Memory B cell (primary cell): ENCODE data around the gene SRGAP2B.
"Not testable (repeated sequence)": the region's sequence is repeated elsewhere in the genome, so short reads cannot be mapped to it uniquely, and the experiment has no call there.

Experiments
- ATAC-seq: fragments of 150-1000 bp; cut with Tn5 transposase; 2 replicates; pipeline ENCODE4 v1.10.0; 2021; ENCODE audit warnings: low read depth, mild to moderate bottlenecking, moderate library complexity
- DNase-seq, 2 donors: peaks; one replicate each; pipeline ENCODE4 v3.0.0; 2022; ENCODE audit warnings: low spot score in 2 of 2
- H3K27ac Mint-ChIP-seq: one replicate; pipeline ENCODE4 v1.8.0; 2022; ENCODE audit warnings: mild to moderate bottlenecking, moderate library complexity, mixed read lengths
- H3K27me3 Mint-ChIP-seq: one replicate; pipeline ENCODE4 v1.8.0; 2022; ENCODE audit warnings: mixed read lengths
- H3K36me3 Mint-ChIP-seq: one replicate; pipeline ENCODE4 v1.8.0; 2022; ENCODE audit warnings: mild to moderate bottlenecking, mixed read lengths
- H3K4me1 Mint-ChIP-seq: one replicate; pipeline ENCODE4 v1.8.0; 2022; ENCODE audit warnings: mixed read lengths
- H3K4me3 Mint-ChIP-seq: one replicate; pipeline ENCODE4 v1.8.0; 2022; ENCODE audit warnings: mild to moderate bottlenecking, moderate library complexity, mixed read lengths
- H3K9me3 Mint-ChIP-seq: one replicate; pipeline ENCODE4 v1.8.0; 2022; ENCODE audit warnings: mixed read lengths

SRGAP2B gene

GRCh38 chr1:145036019-145036418 lies 59.1 kb downstream of the SRGAP2B start:
- not testable (repeated sequence) for H3K9me3 Mint-ChIP-seq, H3K36me3 Mint-ChIP-seq, ATAC-seq, H3K4me1 Mint-ChIP-seq, H3K4me3 Mint-ChIP-seq, H3K27me3 Mint-ChIP-seq, H3K27ac Mint-ChIP-seq, DNase-seq

GRCh38 chr1:145033523-145033922 lies 61.6 kb downstream of the SRGAP2B start:
- ATAC-seq, H3K36me3 Mint-ChIP-seq, H3K9me3 Mint-ChIP-seq, H3K4me3 Mint-ChIP-seq, H3K27me3 Mint-ChIP-seq, H3K4me1 Mint-ChIP-seq, H3K27ac Mint-ChIP-seq, DNase-seq: not testable (repeated sequence)

- DNase-seq, H3K27me3 Mint-ChIP-seq, H3K27ac Mint-ChIP-seq, H3K9me3 Mint-ChIP-seq, H3K4me3 Mint-ChIP-seq, H3K4me1 Mint-ChIP-seq, H3K36me3 Mint-ChIP-seq, ATAC-seq: not testable (repeated sequence)
Measured at GRCh38 chr1:145027251-145027650, 67.9 kb downstream of the SRGAP2B start.

GRCh38 chr1:145025286-145025685 lies 69.8 kb downstream of the SRGAP2B start:
- not testable (repeated sequence) for H3K9me3 Mint-ChIP-seq, H3K27me3 Mint-ChIP-seq, ATAC-seq, H3K4me1 Mint-ChIP-seq, H3K4me3 Mint-ChIP-seq, DNase-seq, H3K36me3 Mint-ChIP-seq, H3K27ac Mint-ChIP-seq

- ATAC-seq = peak; percentile 56
- H3K36me3 Mint-ChIP-seq, H3K4me1 Mint-ChIP-seq, H3K27ac Mint-ChIP-seq, H3K4me3 Mint-ChIP-seq, DNase-seq, H3K27me3 Mint-ChIP-seq, H3K9me3 Mint-ChIP-seq: not testable (repeated sequence)
Measured at GRCh38 chr1:145022259-145022658, 72.9 kb downstream of the SRGAP2B start.

GRCh38 chr1:145021749-145022148 lies 73.4 kb downstream of the SRGAP2B start:
- ATAC-seq, H3K36me3 Mint-ChIP-seq, DNase-seq, H3K27ac Mint-ChIP-seq, H3K9me3 Mint-ChIP-seq, H3K4me3 Mint-ChIP-seq, H3K27me3 Mint-ChIP-seq, H3K4me1 Mint-ChIP-seq: not testable (repeated sequence)

GRCh38 chr1:145019709-145020108 lies 75.4 kb downstream of the SRGAP2B start:
- H3K36me3 Mint-ChIP-seq, H3K9me3 Mint-ChIP-seq, H3K27me3 Mint-ChIP-seq, DNase-seq, H3K4me1 Mint-ChIP-seq, H3K27ac Mint-ChIP-seq, H3K4me3 Mint-ChIP-seq, ATAC-seq: not testable (repeated sequence)

GRCh38 chr1:145017725-145018124 lies 77.4 kb downstream of the SRGAP2B start:
- DNase-seq, H3K27me3 Mint-ChIP-seq, ATAC-seq, H3K4me1 Mint-ChIP-seq, H3K4me3 Mint-ChIP-seq, H3K36me3 Mint-ChIP-seq, H3K9me3 Mint-ChIP-seq, H3K27ac Mint-ChIP-seq: not testable (repeated sequence)

GRCh38 chr1:145016492-145016862 lies 78.7 kb downstream of the SRGAP2B start:
- H3K27ac Mint-ChIP-seq, H3K36me3 Mint-ChIP-seq, H3K4me1 Mint-ChIP-seq, DNase-seq, H3K9me3 Mint-ChIP-seq, H3K4me3 Mint-ChIP-seq, H3K27me3 Mint-ChIP-seq: not testable (repeated sequence)
- ATAC-seq = peak; percentile 12

GRCh38 chr1:145015744-145016491 lies 79.2 kb downstream of the SRGAP2B start:
- not testable (repeated sequence) for H3K4me1 Mint-ChIP-seq, H3K36me3 Mint-ChIP-seq, DNase-seq, H3K9me3 Mint-ChIP-seq, H3K27me3 Mint-ChIP-seq
- Mint-ChIP-seq H3K4me3 (peak overlapping the region; percentile 37), H3K27ac (peak overlapping the region; percentile 69)
- peak; percentile 59 for ATAC-seq

GRCh38 chr1:145013353-145013752 lies 81.8 kb downstream of the SRGAP2B start:
- not testable (repeated sequence) for ATAC-seq, H3K27ac Mint-ChIP-seq

GRCh38 chr1:145011811-145012210 lies 83.3 kb downstream of the SRGAP2B start:
- not testable (repeated sequence) for H3K4me1 Mint-ChIP-seq, H3K9me3 Mint-ChIP-seq, DNase-seq, H3K27me3 Mint-ChIP-seq, H3K4me3 Mint-ChIP-seq, ATAC-seq, H3K36me3 Mint-ChIP-seq, H3K27ac Mint-ChIP-seq

More at GRCh38 chr1:145013353-145013752, 81.8 kb downstream of the SRGAP2B start:
- H3K27me3 Mint-ChIP-seq, H3K4me1 Mint-ChIP-seq, H3K36me3 Mint-ChIP-seq, DNase-seq, H3K4me3 Mint-ChIP-seq, H3K9me3 Mint-ChIP-seq: not testable (repeated sequence)

GRCh38 chr1:145010580-145010979 lies 84.5 kb downstream of the SRGAP2B start:
- not testable (repeated sequence) for H3K4me1 Mint-ChIP-seq, H3K36me3 Mint-ChIP-seq, ATAC-seq, DNase-seq, H3K9me3 Mint-ChIP-seq, H3K27me3 Mint-ChIP-seq, H3K27ac Mint-ChIP-seq
- peak overlapping the region; percentile 44 for H3K4me3 Mint-ChIP-seq

- H3K27me3 Mint-ChIP-seq, ATAC-seq, H3K4me1 Mint-ChIP-seq, H3K9me3 Mint-ChIP-seq, DNase-seq, H3K36me3 Mint-ChIP-seq: not testable (repeated sequence)
- Mint-ChIP-seq H3K27ac (peak overlapping the region; percentile 76), H3K4me3 (peak overlapping the region; percentile 74)
Measured at GRCh38 chr1:145009928-145010327, 85.2 kb downstream of the SRGAP2B start.

GRCh38 chr1:145008388-145008787 lies 86.7 kb downstream of the SRGAP2B start:
- not testable (repeated sequence) for H3K27ac Mint-ChIP-seq, H3K4me3 Mint-ChIP-seq, DNase-seq, H3K4me1 Mint-ChIP-seq, H3K27me3 Mint-ChIP-seq, H3K9me3 Mint-ChIP-seq, H3K36me3 Mint-ChIP-seq
- peak; percentile 84 for ATAC-seq
